Loucy (cell line): Measurements from ENCODE around the gene CA11.

ENCODE experiments used
- H2AFZ ChIP-seq: fragments of 200-600 bp; sonication (generic); 2 replicates; pipeline ENCODE4 v1.6.0; 2016; ENCODE audit warnings: antibody characterized with exemption, mild to moderate bottlenecking, low read length, moderate library complexity
- H3F3A ChIP-seq: fragments of 200-600 bp; 2 replicates; pipeline ENCODE4 v1.6.0; 2016; ENCODE audit warnings: antibody characterized with exemption, low read depth, mild to moderate bottlenecking
- H3K27me3 ChIP-seq: fragments of 200-600 bp; sonication (generic); 2 replicates; pipeline ENCODE4 v1.6.1; 2014; ENCODE audit warnings: low read length, mild to moderate bottlenecking; ENCODE audit not compliant: insufficient read depth, poor library complexity, severe bottlenecking
- H3K36me3 ChIP-seq: fragments of 200-600 bp; sonication (generic); 2 replicates; pipeline ENCODE4 v1.6.1; 2016; ENCODE audit warnings: low read length; ENCODE audit not compliant: insufficient read depth
- H3K4me1 ChIP-seq: fragments of 200-600 bp; sonication (generic); 2 replicates; pipeline ENCODE4 v1.5.1; 2014; ENCODE audit warnings: low read length, mild to moderate bottlenecking; ENCODE audit not compliant: insufficient read depth, poor library complexity, severe bottlenecking
- H3K4me2 ChIP-seq: fragments of 200-600 bp; sonication (generic); 2 replicates; pipeline ENCODE4 v1.6.0; 2014; ENCODE audit warnings: antibody characterized with exemption, low read length, low read depth, mild to moderate bottlenecking; ENCODE audit not compliant: poor library complexity, severe bottlenecking
- H3K4me3 ChIP-seq: fragments of 200-600 bp; sonication (generic); 2 replicates; pipeline ENCODE4 v1.5.1; 2014; ENCODE audit warnings: low read length, mild to moderate bottlenecking, mixed read lengths; ENCODE audit not compliant: poor library complexity, severe bottlenecking
- H3K79me2 ChIP-seq: fragments of 200-600 bp; sonication (generic); 2 replicates; pipeline ENCODE4 v1.6.1; 2014; ENCODE audit warnings: low read length; ENCODE audit not compliant: insufficient read depth
- H3K9ac ChIP-seq: fragments of 200-600 bp; sonication (generic); 2 replicates; pipeline ENCODE4 v1.6.0; 2014; ENCODE audit warnings: mild to moderate bottlenecking, low read depth, low read length, moderate library complexity; ENCODE audit not compliant: poor library complexity, severe bottlenecking
- H3K9me2 ChIP-seq: fragments of 200-600 bp; sonication (generic); replicated peaks from 2 replicates; pipeline ENCODE4 v1.6.1; 2016; ENCODE audit warnings: low read depth, low read length, mixed read lengths
- H3K9me3 ChIP-seq: fragments of 200-600 bp; sonication (generic); 2 replicates; pipeline ENCODE4 v1.6.1; 2014; ENCODE audit warnings: mild to moderate bottlenecking, antibody characterized with exemption, low read length, low read depth; ENCODE audit not compliant: insufficient read depth
- H4K20me1 ChIP-seq: fragments of 200-600 bp; sonication (generic); 2 replicates; pipeline ENCODE4 v1.6.0; 2014; ENCODE audit warnings: antibody characterized with exemption, low read length, mild to moderate bottlenecking; ENCODE audit not compliant: insufficient read depth, poor library complexity, severe bottlenecking
- EZH2phosphoT487 ChIP-seq: fragments of 200-600 bp; IDR thresholded peaks from 2 replicates; pipeline ENCODE4 v1.6.1; 2018; ENCODE audit warnings: antibody characterized with exemption, mild to moderate bottlenecking, moderate library complexity, borderline replicate concordance
- TF ChIP-seq, protein P1 (sequence below): fragments of 200-600 bp; sonication (generic); conservative IDR thresholded peaks from 2 replicates; pipeline ENCODE4 v1.5.1; 2014; ENCODE audit warnings: mild to moderate bottlenecking, antibody characterized with exemption, low read length

CA11 gene

DNA sequence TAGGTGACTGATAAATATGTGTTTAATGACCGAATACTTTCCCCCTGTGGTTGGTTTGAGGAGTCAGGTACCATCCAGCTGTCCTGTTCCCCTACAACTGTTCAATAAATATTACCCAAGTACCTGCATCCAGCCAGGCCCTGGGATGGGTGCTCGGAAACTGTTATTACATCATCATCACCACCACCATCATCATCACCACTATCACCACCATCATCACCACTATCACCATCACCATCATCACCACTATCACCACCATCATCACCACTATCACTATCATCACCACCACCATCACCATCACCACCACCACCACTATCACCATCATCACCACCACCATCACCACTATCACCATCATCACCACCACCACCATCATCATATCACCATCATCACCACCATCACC lies 22.8 kb upstream of the CA11 start:
- Histone ChIP-seq H3K4me1 (no peaks in the 10 kb centered on the region), H3K4me3 (no peak overlapping the region), H2AFZ (no peak overlapping the region), H3K36me3 (no peaks in the 10 kb centered on the region), H3K9ac (no peak overlapping the region), H3K9me3 (no peaks in the 10 kb centered on the region), H3F3A (no peaks in the 10 kb centered on the region), H4K20me1 (no peaks in the 10 kb centered on the region), H3K27me3 (no peaks in the 10 kb centered on the region), H3K9me2 (no peaks in the 10 kb centered on the region), H3K4me2 (no peak overlapping the region), H3K79me2 (no peaks in the 10 kb centered on the region)
- no peak for TF ChIP-seq EZH2phosphoT487
- TF ChIP-seq, protein P1, sequence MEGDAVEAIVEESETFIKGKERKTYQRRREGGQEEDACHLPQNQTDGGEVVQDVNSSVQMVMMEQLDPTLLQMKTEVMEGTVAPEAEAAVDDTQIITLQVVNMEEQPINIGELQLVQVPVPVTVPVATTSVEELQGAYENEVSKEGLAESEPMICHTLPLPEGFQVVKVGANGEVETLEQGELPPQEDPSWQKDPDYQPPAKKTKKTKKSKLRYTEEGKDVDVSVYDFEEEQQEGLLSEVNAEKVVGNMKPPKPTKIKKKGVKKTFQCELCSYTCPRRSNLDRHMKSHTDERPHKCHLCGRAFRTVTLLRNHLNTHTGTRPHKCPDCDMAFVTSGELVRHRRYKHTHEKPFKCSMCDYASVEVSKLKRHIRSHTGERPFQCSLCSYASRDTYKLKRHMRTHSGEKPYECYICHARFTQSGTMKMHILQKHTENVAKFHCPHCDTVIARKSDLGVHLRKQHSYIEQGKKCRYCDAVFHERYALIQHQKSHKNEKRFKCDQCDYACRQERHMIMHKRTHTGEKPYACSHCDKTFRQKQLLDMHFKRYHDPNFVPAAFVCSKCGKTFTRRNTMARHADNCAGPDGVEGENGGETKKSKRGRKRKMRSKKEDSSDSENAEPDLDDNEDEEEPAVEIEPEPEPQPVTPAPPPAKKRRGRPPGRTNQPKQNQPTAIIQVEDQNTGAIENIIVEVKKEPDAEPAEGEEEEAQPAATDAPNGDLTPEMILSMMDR: no peak

GRCh38 chr19:48668332-48668731 lies 22.3 kb upstream of the CA11 start:
- no peaks in the 10 kb centered on the region for H3K27me3 ChIP-seq
- H3K9me2 ChIP-seq: no peaks in the 10 kb centered on the region
- H3K4me1 ChIP-seq: no peaks in the 10 kb centered on the region
- no peak for TF ChIP-seq EZH2phosphoT487
- TF ChIP-seq, protein P1: no peak
- H3K79me2 ChIP-seq: no peaks in the 10 kb centered on the region
- H3K36me3 ChIP-seq: no peaks in the 10 kb centered on the region
- H3K9ac ChIP-seq: no peak overlapping the region
- no peaks in the 10 kb centered on the region for H3K9me3 ChIP-seq
- H3K4me3 ChIP-seq: no peak overlapping the region
- H4K20me1 ChIP-seq: no peaks in the 10 kb centered on the region
- H3K4me2 ChIP-seq: no peak overlapping the region
- H3F3A ChIP-seq: no peaks in the 10 kb centered on the region
- H2AFZ ChIP-seq: no peak overlapping the region

GRCh38 chr19:48665786-48666185 lies 19.8 kb upstream of the CA11 start:
- H3K9ac ChIP-seq: no peak overlapping the region
- no peaks in the 10 kb centered on the region for H3K36me3 ChIP-seq
- H3K4me1 ChIP-seq: peaks cover 6% of the 10 kb centered on the region
- no peak overlapping the region for H3K4me2 ChIP-seq
- H3K27me3 ChIP-seq: no peaks in the 10 kb centered on the region
- no peaks in the 10 kb centered on the region for H3K9me3 ChIP-seq
- TF ChIP-seq EZH2phosphoT487: no peak
- TF ChIP-seq, protein P1: no peak
- no peaks in the 10 kb centered on the region for H3K9me2 ChIP-seq
- H2AFZ ChIP-seq: no peak overlapping the region
- H4K20me1 ChIP-seq: no peaks in the 10 kb centered on the region
- H3K79me2 ChIP-seq: no peaks in the 10 kb centered on the region
- H3F3A ChIP-seq: no peaks in the 10 kb centered on the region
- H3K4me3 ChIP-seq: no peak overlapping the region
